ENCODE data around the gene EPB41L4A. TPM values are rescaled to one million over a fixed set of nuclear protein-coding genes. Genes with fewer than 3 reads are reported as not detected.

The EPB41L4A gene
- total and polyA plus RNA-seq, 11 donors, result 6.4 to 34.5 (median 16.2) TPM

- Histone ChIP-seq H3K27me3 (no peaks in the 10 kb centered on the region), H3K4me1 (peaks cover 0 to 34% (median 16%) of the 10 kb centered on the region in 12 donors), H3K27ac (no peak overlapping the region), H3K36me3 (peaks cover 0 to 93% (median 90%) of the 10 kb centered on the region in 9 donors), H3K4me3 (no peak overlapping the region), H3K9me3 (no peaks in the 10 kb centered on the region)
- intact Hi-C loops (cut with DNase I), result loop anchor here in 1 of 10 donors (10.0 kb wide), 1 partner anchor 569 kb away; the partner anchor contains the start of gene APC
- ATAC-seq, result no peak
- WGBS, 4 donors, result 69 to 73% (median 71%) methylated on average over 3 of the region's 3 CpGs
- DNase-seq, result no peak
- TF ChIP-seq CTCF (IDR thresholded peaks at IDR 0.05), result no peak
These were observed 253.0 kb downstream of the EPB41L4A start for GRCh38 chr5:112165897-112166737.

DNA sequence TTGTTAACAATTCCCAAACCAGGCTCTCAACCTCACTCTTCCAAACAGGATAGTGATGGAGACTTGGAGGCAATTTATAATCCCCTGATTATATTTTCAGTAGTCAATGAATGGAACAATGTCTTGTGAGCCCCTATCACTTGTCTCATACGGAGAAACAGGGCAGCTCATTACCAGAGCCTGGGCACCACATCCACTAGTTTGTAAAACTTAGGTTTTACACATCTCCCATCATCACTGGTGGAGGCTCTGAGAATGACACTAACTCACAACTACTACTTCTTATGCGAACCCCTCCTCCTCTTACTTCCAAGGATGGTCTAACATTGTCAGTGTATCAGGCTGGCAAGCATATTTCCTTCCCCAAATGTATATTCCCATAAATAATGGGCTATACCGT lies 253.7 kb downstream of the EPB41L4A start:
- ATAC-seq (no peak), DNase-seq (no peak)
- H3K4me3 ChIP-seq, result no peak overlapping the region
- peaks cover 0 to 35% (median 16%) of the 10 kb centered on the region in 12 donors for H3K4me1 ChIP-seq
- TF ChIP-seq CTCF (IDR thresholded peaks at IDR 0.05), result no peak
- TF ChIP-seq POLR2A (IDR thresholded peaks at IDR 0.05), result no peak
- H3K9me3 ChIP-seq, result no peaks in the 10 kb centered on the region
- H3K27ac ChIP-seq, result no peak overlapping the region
- intact Hi-C loops (cut with DNase I), result loop anchor here in 1 of 10 donors (10.0 kb wide), 1 partner anchor 569 kb away; the partner anchor contains the start of gene APC
- peaks cover 0 to 88% (median 83%) of the 10 kb centered on the region in 9 donors for H3K36me3 ChIP-seq
- WGBS, 4 donors, result 51 to 57% (median 54%) methylated on average over 3 of the region's 3 CpGs
- no peaks in the 10 kb centered on the region for H3K27me3 ChIP-seq

GRCh38 chr5:112163435-112163834 lies 255.6 kb downstream of the EPB41L4A start:
- Histone ChIP-seq H3K4me1 (peaks cover 0 to 40% (median 18%) of the 10 kb centered on the region in 12 donors), H3K4me3 (no peak overlapping the region), H3K27me3 (no peaks in the 10 kb centered on the region), H3K27ac (peak overlapping the region in 4 of 12 donors; percentile 17 to 86 (median 24)), H3K9me3 (no peaks in the 10 kb centered on the region), H3K36me3 (peaks cover 0 to 68% (median 63%) of the 10 kb centered on the region in 9 donors)
- WGBS, 4 donors, result 87 to 95% (median 91%) methylated on average over 1 of the region's 1 CpG
- DNase-seq, result no peak
- no peak for ATAC-seq
- intact Hi-C loops (cut with DNase I), result loop anchor here in 2 of 10 donors (5.0 to 10.0 kb wide), 2 partner anchors 254 to 571 kb away; partner anchors contain the start of genes APC (in 1 of the 2) and EPB41L4A (in 1 of the 2)
- TF ChIP-seq CTCF (IDR thresholded peaks at IDR 0.05), result no peak
- no peak for TF ChIP-seq POLR2A (IDR thresholded peaks at IDR 0.05)

GRCh38 chr5:112161392-112161748 lies 257.7 kb downstream of the EPB41L4A start:
- ATAC-seq, result no peak

More at GRCh38 chr5:112161392-112161748, 257.7 kb downstream of the EPB41L4A start:
- TF ChIP-seq POLR2A (IDR thresholded peaks at IDR 0.05) (no peak), CTCF (IDR thresholded peaks at IDR 0.05) (no peak)
- peaks cover 0 to 36% (median 18%) of the 10 kb centered on the region in 12 donors for H3K4me1 ChIP-seq
- H3K36me3 ChIP-seq, result peaks cover 0 to 48% (median 42%) of the 10 kb centered on the region in 9 donors
- peak overlapping the region in 11 of 12 donors; percentile 72 to 92 (median 86) for H3K27ac ChIP-seq
- intact Hi-C loops (cut with DNase I), result loop anchor here in 2 of 10 donors (5.0 to 10.0 kb wide), 2 partner anchors 256 to 573 kb away; partner anchors contain the start of genes APC (in 1 of the 2) and EPB41L4A (in 1 of the 2)
- no peak for DNase-seq
- WGBS, 4 donors, result 1% methylated on average over 8 of the region's 8 CpGs
- peaks cover 0 to 6% (median 0%) of the 10 kb centered on the region in 12 donors for H3K9me3 ChIP-seq
- no peaks in the 10 kb centered on the region for H3K27me3 ChIP-seq
- peak overlapping the region; percentile 76 to 98 (median 82) for H3K4me3 ChIP-seq
